BE2C (cell line): ENCODE data around the gene TPX2.

Experiments used
- DNase-seq: peaks from one replicate; pipeline ENCODE4 v3.0.0-alpha.2; 2020
- H3K27me3 ChIP-seq: fragments of 250-450 bp; sonication (Bioruptor Pico); 2 replicates; pipeline ENCODE4 v1.5.1; 2020; ENCODE audit warnings: mild to moderate bottlenecking
- H3K36me3 ChIP-seq: fragments of 250-450 bp; sonication (Bioruptor Pico); 2 replicates; pipeline ENCODE4 v1.5.1; 2020; ENCODE audit warnings: mild to moderate bottlenecking
- H3K4me1 ChIP-seq: fragments of 250-450 bp; sonication (Bioruptor Pico); 2 replicates; pipeline ENCODE4 v1.5.1; 2020
- H3K4me3 ChIP-seq: 2 replicates; pipeline ENCODE4 v1.5.1; 2011; ENCODE audit warnings: low read depth, low read length
- H3K9me3 ChIP-seq: fragments of 250-450 bp; sonication (Bioruptor Pico); 2 replicates; pipeline ENCODE4 v1.5.1; 2020
- TF ChIP-seq, protein P1 (sequence below): IDR thresholded peaks from 2 replicates; pipeline ENCODE4 v1.5.1; 2012; ENCODE audit warnings: mild to moderate bottlenecking, low read depth, low read length

Gene TPX2

GRCh38 chr20:31705598-31706597 lies 33.2 kb upstream of the TPX2 start:
- no peak for DNase-seq
- TF ChIP-seq, protein P1, sequence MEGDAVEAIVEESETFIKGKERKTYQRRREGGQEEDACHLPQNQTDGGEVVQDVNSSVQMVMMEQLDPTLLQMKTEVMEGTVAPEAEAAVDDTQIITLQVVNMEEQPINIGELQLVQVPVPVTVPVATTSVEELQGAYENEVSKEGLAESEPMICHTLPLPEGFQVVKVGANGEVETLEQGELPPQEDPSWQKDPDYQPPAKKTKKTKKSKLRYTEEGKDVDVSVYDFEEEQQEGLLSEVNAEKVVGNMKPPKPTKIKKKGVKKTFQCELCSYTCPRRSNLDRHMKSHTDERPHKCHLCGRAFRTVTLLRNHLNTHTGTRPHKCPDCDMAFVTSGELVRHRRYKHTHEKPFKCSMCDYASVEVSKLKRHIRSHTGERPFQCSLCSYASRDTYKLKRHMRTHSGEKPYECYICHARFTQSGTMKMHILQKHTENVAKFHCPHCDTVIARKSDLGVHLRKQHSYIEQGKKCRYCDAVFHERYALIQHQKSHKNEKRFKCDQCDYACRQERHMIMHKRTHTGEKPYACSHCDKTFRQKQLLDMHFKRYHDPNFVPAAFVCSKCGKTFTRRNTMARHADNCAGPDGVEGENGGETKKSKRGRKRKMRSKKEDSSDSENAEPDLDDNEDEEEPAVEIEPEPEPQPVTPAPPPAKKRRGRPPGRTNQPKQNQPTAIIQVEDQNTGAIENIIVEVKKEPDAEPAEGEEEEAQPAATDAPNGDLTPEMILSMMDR = no peak
- H3K4me3 ChIP-seq = no peak overlapping the region
- H3K27me3 ChIP-seq = no peaks in the 10 kb centered on the region
- no peaks in the 10 kb centered on the region for H3K9me3 ChIP-seq
- H3K4me1 ChIP-seq = no peaks in the 10 kb centered on the region
- peaks cover 12% of the 10 kb centered on the region for H3K36me3 ChIP-seq

GRCh38 chr20:31706607-31707257 lies 32.4 kb upstream of the TPX2 start:
- Histone ChIP-seq H3K27me3 (no peaks in the 10 kb centered on the region), H3K4me1 (no peaks in the 10 kb centered on the region), H3K36me3 (peaks cover 18% of the 10 kb centered on the region), H3K9me3 (no peaks in the 10 kb centered on the region), H3K4me3 (no peak overlapping the region)
- DNase-seq = no peak
- TF ChIP-seq, protein P1 = no peak

- Histone ChIP-seq H3K27me3 (no peaks in the 10 kb centered on the region), H3K9me3 (no peaks in the 10 kb centered on the region), H3K4me3 (no peak overlapping the region), H3K36me3 (peaks cover 18% of the 10 kb centered on the region), H3K4me1 (no peaks in the 10 kb centered on the region)
- TF ChIP-seq, protein P1 = no peak
- DNase-seq = no peak
These were observed 31.9 kb upstream of the TPX2 start for GRCh38 chr20:31707258-31707615.

GRCh38 chr20:31707994-31708735 lies 30.9 kb upstream of the TPX2 start:
- no peaks in the 10 kb centered on the region for H3K4me1 ChIP-seq

GRCh38 chr20:31708736-31709534 lies 30.2 kb upstream of the TPX2 start:
- DNase-seq = no peak
- Histone ChIP-seq H3K4me1 (no peaks in the 10 kb centered on the region), H3K4me3 (no peak overlapping the region)

More at GRCh38 chr20:31707994-31708735, 30.9 kb upstream of the TPX2 start:
- Histone ChIP-seq H3K4me3 (no peak overlapping the region), H3K9me3 (no peaks in the 10 kb centered on the region), H3K36me3 (peaks cover 19% of the 10 kb centered on the region), H3K27me3 (no peaks in the 10 kb centered on the region)
- TF ChIP-seq, protein P1 = no peak
- no peak for DNase-seq

More at GRCh38 chr20:31708736-31709534, 30.2 kb upstream of the TPX2 start:
- TF ChIP-seq, protein P1 = no peak
- Histone ChIP-seq H3K27me3 (no peaks in the 10 kb centered on the region), H3K9me3 (no peaks in the 10 kb centered on the region), H3K36me3 (peaks cover 26% of the 10 kb centered on the region)
